Skin of body (tissue), 2 donors: ENCODE measurements around the gene CHST2. TPM values are rescaled to one million over a fixed set of nuclear protein-coding genes. Genes with fewer than 3 reads are reported as not detected.
A peak's percentile ranks its signal among the peaks of the same experiment; 100 is the strongest.

Source experiments
- DNase-seq: peaks from one replicate; lab custom pipeline; 2025; lab: John Stamatoyannopoulos, UW
- total RNA-seq: library from RNA; depleted of rRNA; stranded (reverse); fragments of >200 nt; gene quantifications from one replicate; pipeline ENCODE4 v1.2.3, GENCODE V29; 2014

CHST2 gene
- total RNA-seq, 1 donor from 2014 or later, result 16.8 TPM

- no peak for DNase-seq
Measured at GRCh38 chr3:143098032-143098764, 21.4 kb upstream of the CHST2 start.

GRCh38 chr3:143099210-143099609 lies 20.4 kb upstream of the CHST2 start:
- no peak for DNase-seq

- peak; percentile 65 for DNase-seq
Measured at GRCh38 chr3:143099690-143100089, 19.9 kb upstream of the CHST2 start.

- no peak for DNase-seq
Measured at GRCh38 chr3:143100451-143100850, 19.1 kb upstream of the CHST2 start.

- no peak for DNase-seq
Measured at GRCh38 chr3:143101792-143102381, 17.7 kb upstream of the CHST2 start.

- DNase-seq, result no peak
Measured at GRCh38 chr3:143103652-143104051, 15.9 kb upstream of the CHST2 start.

GRCh38 chr3:143105170-143105569 lies 14.4 kb upstream of the CHST2 start:
- DNase-seq, result no peak

GRCh38 chr3:143109861-143110260 lies 9.7 kb upstream of the CHST2 start:
- DNase-seq, result no peak

- DNase-seq, result no peak
Measured at GRCh38 chr3:143110371-143110770, 9.2 kb upstream of the CHST2 start.

GRCh38 chr3:143118630-143119008 lies 952 bp upstream of the CHST2 start:
- no peak for DNase-seq

GRCh38 chr3:143119974-143120715 lies 574 bp downstream of the CHST2 start:
- DNase-seq, result no peak

- DNase-seq, result no peak
Measured at GRCh38 chr3:143120716-143121240, 1.2 kb downstream of the CHST2 start.

GRCh38 chr3:143121241-143122088 lies 1.9 kb downstream of the CHST2 start:
- peak; percentile 46 for DNase-seq

- DNase-seq, result no peak
Measured at GRCh38 chr3:143122089-143122430, 2.5 kb downstream of the CHST2 start.

GRCh38 chr3:143122608-143123352 lies 3.2 kb downstream of the CHST2 start:
- DNase-seq, result no peak

GRCh38 chr3:143123353-143123984 lies 3.9 kb downstream of the CHST2 start:
- DNase-seq, result no peak

- no peak for DNase-seq
Measured at GRCh38 chr3:143124601-143125520, 5.3 kb downstream of the CHST2 start.

- no peak for DNase-seq
Measured at GRCh38 chr3:143127801-143128200, 8.2 kb downstream of the CHST2 start.
